ENCODE data around the gene GPHN.

GPHN gene

GRCh38 chr14:66662374-66662773 lies 154.4 kb downstream of the GPHN start:
- Histone ChIP-seq H3F3A (ENCODE audit: insufficient read depth, low read length) (no peaks in the 10 kb centered on the region), H3K4me3 (ENCODE audit: low read depth, low read length, poor library complexity, severe bottlenecking) (no peak overlapping the region), H3K9me3 (ENCODE audit: low read length) (no peaks in the 10 kb centered on the region), H3K27me3 (ENCODE audit: insufficient read depth, low read length) (no peaks in the 10 kb centered on the region; the same call in 1 of the 2 replicates), H3K27ac (ENCODE audit: low read depth, low read length, poor library complexity, severe bottlenecking) (no peak overlapping the region), H2AFZ (ENCODE audit: low read length) (no peak overlapping the region), H3K9me2 (ENCODE audit: low read depth, low read length) (no peaks in the 10 kb centered on the region), H3K36me3 (ENCODE audit: insufficient read depth, low read length) (no peaks in the 10 kb centered on the region), H3K9ac (ENCODE audit: low read length) (no peak overlapping the region), H3K79me2 (ENCODE audit: insufficient read depth, low read length) (no peaks in the 10 kb centered on the region), H3K4me2 (ENCODE audit: low read length) (no peak overlapping the region), H4K20me1 (ENCODE audit: insufficient read depth, low read length) (no peaks in the 10 kb centered on the region), H3K4me1 (ENCODE audit: insufficient read depth, low read length, severe bottlenecking) (no peaks in the 10 kb centered on the region)
- TF ChIP-seq CTCF (IDR thresholded peaks at IDR 0.05; ENCODE audit: low read length): peak; percentile 51
- TF ChIP-seq EZH2 (IDR thresholded peaks at IDR 0.05; ENCODE audit: borderline replicate concordance, low read length): no peak

GRCh38 chr14:66677780-66678179 lies 169.8 kb downstream of the GPHN start:
- Histone ChIP-seq H3K27ac (ENCODE audit: low read depth, low read length, poor library complexity, severe bottlenecking) (no peak overlapping the region), H3K4me3 (ENCODE audit: low read depth, low read length, poor library complexity, severe bottlenecking) (no peak overlapping the region), H3K79me2 (ENCODE audit: insufficient read depth, low read length) (no peaks in the 10 kb centered on the region), H3K4me2 (ENCODE audit: low read length) (no peak overlapping the region), H3K4me1 (ENCODE audit: insufficient read depth, low read length, severe bottlenecking) (no peaks in the 10 kb centered on the region), H3K9me2 (ENCODE audit: low read depth, low read length) (no peaks in the 10 kb centered on the region), H3K9me3 (ENCODE audit: low read length) (no peaks in the 10 kb centered on the region), H3F3A (ENCODE audit: insufficient read depth, low read length) (no peaks in the 10 kb centered on the region), H2AFZ (ENCODE audit: low read length) (no peak overlapping the region), H4K20me1 (ENCODE audit: insufficient read depth, low read length) (no peaks in the 10 kb centered on the region), H3K9ac (ENCODE audit: low read length) (no peak overlapping the region), H3K27me3 (ENCODE audit: insufficient read depth, low read length) (no peaks in the 10 kb centered on the region), H3K36me3 (ENCODE audit: insufficient read depth, low read length) (no peaks in the 10 kb centered on the region)
- no peak for TF ChIP-seq CTCF (IDR thresholded peaks at IDR 0.05; ENCODE audit: low read length)
- TF ChIP-seq EZH2 (IDR thresholded peaks at IDR 0.05; ENCODE audit: borderline replicate concordance, low read length): no peak

GRCh38 chr14:66680216-66680615 lies 172.3 kb downstream of the GPHN start:
- no peaks in the 10 kb centered on the region for H3K36me3 ChIP-seq (ENCODE audit: insufficient read depth, low read length)
- no peak overlapping the region for H3K4me3 ChIP-seq (ENCODE audit: low read depth, low read length, poor library complexity, severe bottlenecking)
- H3K4me1 ChIP-seq (ENCODE audit: insufficient read depth, low read length, severe bottlenecking): no peaks in the 10 kb centered on the region
- no peaks in the 10 kb centered on the region for H3K9me2 ChIP-seq (ENCODE audit: low read depth, low read length)
- TF ChIP-seq EZH2 (IDR thresholded peaks at IDR 0.05; ENCODE audit: borderline replicate concordance, low read length) (no peak), CTCF (IDR thresholded peaks at IDR 0.05; ENCODE audit: low read length) (no peak)
- H3K9ac ChIP-seq (ENCODE audit: low read length): no peak overlapping the region
- no peaks in the 10 kb centered on the region for H3K27me3 ChIP-seq (ENCODE audit: insufficient read depth, low read length)
- no peaks in the 10 kb centered on the region for H3K9me3 ChIP-seq (ENCODE audit: low read length)
- no peak overlapping the region for H3K27ac ChIP-seq (ENCODE audit: low read depth, low read length, poor library complexity, severe bottlenecking)
- no peaks in the 10 kb centered on the region for H4K20me1 ChIP-seq (ENCODE audit: insufficient read depth, low read length)
- H3F3A ChIP-seq (ENCODE audit: insufficient read depth, low read length): no peaks in the 10 kb centered on the region
- no peak overlapping the region for H3K4me2 ChIP-seq (ENCODE audit: low read length)
- H2AFZ ChIP-seq (ENCODE audit: low read length): no peak overlapping the region
- no peaks in the 10 kb centered on the region for H3K79me2 ChIP-seq (ENCODE audit: insufficient read depth, low read length)
